T-helper 22 cell (primary cell): ENCODE measurements around the gene WDR88.
"Not testable (repeated sequence)": the region's sequence is repeated elsewhere in the genome, so short reads cannot be mapped to it uniquely, and the experiment has no call there.

Source experiments
- DNase-seq: peaks from one replicate; pipeline ENCODE4 v3.0.0-alpha.2; 2020; ENCODE audit warnings: low read depth

The WDR88 gene

DNA sequence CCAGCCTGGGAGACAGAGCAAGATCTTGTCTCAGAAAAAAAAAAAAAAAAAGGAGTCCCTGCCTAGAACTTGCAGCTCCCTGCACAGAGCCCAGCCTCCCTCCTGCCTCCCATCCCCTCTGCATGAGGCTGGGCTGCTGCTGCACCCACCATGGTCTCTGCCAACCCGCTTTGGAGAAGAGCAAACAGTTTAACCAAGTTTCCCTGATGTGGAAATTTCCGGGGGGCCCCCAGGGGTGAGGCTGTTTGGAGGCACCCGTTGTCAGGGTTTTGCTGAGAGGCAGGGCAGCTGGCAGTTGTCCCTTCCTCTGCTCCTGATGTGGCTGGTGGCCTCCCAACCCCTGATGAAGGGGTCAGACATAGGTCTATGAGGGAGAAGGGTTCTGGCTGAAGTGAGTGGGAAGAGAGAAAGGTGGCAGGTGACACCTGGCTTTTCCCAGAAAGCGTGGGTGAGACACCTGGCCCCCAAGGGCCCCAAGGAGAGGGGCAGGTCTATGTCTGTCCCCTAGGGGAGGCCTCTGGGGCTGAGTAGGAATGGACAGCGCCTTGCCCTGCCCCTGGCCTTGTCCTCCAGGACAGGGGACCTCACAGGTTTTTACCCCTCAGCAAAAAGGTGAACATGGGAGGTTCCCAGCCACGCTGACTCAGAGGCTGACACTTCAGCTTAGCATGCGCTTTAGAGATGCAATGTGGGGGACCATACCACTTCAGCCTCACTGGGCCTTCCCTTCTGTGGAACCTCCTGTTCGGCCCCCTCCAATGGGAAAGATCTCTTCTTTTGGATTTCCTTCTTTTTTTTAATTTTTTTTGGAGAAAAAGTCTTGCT lies 67.7 kb downstream of the WDR88 start:
- no peak for DNase-seq

DNA sequence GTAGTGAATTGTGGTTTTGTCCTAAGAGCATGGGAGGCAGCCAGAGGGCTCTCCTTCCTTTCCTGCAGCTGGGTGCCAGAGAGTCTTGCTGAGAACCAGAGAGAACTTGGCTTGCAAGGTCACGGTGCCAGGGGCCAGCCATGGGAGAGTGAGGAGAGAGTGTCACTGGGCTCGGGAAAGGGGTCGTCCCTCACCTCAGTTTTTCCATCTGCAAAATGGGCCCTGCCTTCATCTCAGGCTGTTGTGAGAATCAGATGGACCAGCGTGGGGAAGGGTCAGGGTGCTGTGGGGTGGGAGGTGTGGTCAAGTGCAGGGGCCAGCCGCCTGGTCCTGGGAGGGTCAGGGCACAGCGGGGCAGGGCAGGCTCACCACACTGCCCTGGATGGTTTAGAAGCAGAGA lies 69.6 kb downstream of the WDR88 start:
- no peak for DNase-seq

DNA sequence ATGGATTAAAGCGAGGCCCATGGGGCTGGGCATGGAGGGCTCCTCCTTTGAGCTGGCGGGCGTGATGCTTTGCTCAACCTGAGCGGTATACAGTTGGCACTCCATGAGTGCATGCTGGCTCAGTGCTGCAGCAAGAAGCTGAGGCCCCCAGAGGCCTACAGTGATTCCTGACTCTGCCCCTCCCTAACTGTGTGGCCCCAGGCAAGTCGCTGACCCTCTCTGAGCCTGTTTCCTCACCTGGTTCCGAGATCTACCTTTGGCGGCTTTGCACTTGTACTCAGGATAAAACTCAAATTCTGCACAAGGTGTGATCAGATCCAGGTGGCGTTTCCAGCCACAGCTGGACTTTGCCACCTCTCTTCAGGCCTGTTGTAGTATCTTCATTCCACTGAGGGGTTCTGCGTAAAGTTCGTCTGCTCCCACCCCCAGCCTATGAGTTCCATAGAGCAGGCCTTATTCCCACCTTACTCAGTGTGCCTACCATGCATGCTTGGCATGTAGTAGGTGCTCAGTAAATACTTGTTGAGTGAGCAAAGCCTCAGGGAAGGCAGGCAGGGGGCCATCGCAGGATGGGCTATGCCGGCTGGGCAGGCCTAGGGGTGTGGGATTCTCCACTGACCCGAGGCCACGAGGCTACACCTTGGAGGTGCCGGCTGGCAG lies 70.1 kb downstream of the WDR88 start:
- no peak for DNase-seq

DNA sequence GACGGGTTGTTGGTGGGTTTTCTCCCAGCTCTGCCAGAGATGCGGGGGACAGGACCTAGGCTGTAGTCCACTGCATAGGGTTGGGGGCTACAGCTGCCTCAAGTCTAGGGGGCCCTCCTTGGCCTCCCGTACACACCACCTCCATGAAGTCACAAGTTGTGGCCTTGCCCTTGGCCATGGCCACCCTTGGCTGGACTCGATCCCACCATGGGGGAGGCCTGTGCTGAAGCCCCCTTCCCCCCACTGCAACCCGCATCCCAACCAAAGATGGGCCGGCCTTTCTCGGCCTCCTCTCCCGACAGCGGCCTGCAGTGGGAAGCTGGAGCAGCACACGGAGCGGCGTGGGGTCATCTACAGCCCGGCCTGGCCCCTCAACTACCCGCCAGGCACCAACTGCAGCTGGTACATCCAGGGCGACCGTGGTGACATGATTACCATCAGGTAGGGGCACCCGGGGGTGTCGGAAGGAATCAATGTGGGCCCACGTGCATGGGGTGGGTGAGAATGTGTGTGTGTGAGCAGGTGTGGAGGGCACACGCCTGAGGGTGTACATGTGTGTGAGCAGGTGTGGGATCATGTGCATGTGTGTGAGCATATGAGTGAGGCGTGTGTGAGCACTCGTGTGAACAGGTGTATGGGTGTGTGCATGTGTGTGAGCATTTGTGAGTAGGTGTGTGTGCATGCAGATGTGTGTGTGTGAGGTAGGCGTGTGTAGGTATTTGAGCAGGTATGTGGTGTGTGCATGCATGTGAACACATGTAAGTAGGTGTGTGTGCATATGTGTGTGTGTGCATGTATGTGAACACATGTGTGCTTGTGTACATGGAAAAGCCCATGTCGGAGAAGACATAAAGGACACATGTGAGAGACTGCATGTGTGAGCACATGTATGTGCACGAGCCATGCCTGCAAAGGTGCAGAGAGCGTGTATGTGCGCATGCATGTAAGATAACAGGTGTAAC lies 70.9 kb downstream of the WDR88 start:
- DNase-seq, result no peak

DNA sequence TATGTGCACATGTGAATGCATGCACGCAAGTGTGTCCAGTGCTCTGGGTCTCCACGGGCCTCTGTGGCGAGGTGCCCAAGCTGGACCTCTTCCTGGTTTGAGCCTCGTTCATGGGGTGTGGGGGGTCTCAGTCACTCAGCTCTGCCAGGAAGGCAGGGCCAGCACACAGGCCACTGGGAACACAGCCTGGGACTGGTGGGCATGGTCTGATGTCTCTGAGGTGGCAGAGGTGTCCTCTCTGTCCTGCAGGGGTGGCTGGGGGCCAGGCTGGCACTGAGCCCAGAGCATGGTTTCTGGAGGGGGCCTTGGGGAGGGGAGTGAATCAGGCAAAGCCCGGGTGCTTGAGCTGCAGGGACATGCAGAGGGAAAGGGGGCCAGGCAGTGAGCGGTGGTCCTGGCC lies 71.6 kb downstream of the WDR88 start:
- DNase-seq, result no peak

DNA sequence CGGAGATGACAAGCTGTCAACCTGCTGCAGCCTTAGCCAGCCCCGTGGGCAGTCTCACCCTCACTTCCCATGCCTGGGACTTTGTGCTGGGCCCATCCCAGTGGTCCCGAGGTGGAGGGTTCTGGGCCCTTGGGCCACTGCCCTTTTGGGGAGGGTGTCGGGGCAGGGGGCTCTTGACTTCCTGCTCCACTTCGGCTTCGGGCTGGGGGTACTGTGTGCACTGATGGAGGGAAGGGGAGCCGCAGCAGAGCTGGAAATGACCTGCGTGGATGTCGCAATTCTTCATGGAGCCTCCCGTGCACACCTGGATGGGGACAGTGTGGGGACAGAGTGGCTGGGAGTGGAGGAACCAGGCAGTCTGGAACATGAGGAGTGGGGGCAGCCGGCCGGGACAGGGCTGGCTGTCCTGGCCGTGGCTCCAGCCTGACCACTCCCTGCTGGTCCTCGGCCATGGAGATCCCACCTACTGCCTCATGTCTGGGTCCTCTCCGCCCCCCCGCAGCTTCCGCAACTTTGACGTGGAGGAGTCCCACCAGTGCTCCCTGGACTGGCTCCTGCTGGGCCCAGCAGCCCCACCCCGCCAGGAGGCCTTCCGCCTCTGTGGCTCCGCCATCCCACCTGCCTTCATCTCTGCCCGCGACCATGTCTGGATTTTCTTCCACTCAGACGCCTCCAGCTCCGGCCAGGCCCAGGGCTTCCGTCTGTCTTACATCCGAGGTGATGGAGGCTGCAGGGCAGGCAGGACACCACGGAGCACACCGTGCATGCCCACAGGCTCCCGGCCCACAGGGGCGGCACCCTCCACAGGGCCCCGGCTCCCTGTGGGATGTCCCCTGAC lies 72.4 kb downstream of the WDR88 start:
- no peak for DNase-seq

DNA sequence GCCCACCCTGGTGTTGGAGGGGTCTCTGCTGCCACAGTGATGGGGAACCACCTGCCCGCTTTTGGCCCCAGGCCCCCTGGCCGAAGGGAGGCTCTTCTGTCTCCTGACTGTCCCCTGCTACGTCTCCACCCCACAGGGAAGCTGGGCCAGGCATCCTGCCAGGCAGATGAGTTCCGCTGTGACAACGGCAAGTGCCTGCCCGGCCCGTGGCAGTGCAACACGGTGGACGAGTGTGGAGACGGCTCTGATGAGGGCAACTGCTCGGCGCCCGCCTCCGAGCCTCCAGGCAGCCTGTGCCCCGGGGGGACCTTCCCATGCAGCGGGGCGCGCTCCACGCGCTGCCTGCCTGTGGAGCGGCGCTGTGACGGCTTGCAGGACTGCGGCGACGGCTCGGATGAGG lies 73.2 kb downstream of the WDR88 start:
- DNase-seq, result no peak

DNA sequence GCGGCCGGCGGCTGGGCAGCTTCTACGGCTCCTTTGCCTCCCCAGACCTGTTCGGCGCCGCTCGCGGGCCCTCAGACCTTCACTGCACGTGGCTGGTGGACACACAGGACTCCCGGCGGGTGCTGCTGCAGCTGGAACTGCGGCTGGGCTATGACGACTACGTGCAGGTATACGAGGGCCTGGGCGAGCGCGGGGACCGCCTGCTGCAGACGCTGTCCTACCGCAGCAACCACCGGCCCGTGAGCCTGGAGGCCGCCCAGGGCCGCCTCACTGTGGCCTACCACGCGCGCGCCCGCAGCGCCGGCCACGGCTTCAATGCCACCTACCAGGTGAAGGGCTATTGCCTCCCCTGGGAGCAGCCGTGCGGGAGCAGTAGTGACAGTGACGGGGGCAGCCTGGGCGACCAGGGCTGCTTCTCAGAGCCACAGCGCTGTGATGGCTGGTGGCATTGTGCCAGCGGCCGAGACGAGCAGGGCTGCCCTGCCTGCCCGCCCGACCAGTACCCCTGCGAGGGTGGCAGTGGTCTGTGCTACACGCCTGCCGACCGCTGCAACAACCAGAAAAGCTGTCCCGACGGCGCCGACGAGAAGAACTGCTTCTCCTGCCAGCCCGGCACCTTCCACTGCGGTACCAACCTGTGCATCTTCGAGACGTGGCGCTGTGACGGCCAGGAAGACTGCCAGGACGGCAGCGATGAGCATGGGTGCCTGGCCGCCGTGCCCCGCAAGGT lies 73.8 kb downstream of the WDR88 start:
- no peak for DNase-seq

DNA sequence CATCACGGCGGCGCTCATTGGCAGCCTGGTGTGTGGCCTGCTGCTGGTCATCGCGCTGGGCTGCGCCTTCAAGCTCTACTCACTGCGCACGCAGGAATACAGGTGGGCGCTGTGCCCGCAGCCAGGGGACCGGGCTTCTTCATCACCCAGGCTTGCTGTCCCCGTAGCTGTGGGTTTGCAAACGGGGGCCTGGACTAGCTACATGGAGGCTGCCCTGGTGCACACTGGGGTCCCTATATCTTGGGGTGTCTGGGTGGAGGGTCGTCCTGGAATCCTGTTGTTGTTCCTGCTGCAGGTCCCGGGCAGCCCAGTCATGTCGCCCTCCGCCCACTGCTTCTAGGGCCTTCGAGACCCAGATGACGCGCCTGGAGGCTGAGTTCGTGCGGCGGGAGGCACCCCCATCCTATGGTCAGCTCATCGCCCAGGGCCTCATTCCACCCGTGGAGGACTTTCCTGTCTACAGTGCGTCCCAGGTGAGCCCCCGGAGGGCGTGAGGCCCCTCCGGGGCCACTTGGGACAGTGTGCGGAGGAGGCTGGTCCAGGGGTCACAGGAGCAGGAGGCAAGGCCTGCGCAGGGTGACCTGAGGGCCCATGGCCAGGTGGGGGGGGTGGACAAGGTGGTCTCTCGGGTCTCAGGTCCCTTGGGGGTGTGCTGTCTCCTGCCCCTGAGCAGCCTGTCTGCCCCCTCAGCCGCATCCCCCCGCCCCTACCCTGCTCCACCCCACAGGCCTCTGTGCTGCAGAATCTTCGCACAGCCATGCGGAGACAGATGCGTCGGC lies 74.5 kb downstream of the WDR88 start:
- no peak for DNase-seq

DNA sequence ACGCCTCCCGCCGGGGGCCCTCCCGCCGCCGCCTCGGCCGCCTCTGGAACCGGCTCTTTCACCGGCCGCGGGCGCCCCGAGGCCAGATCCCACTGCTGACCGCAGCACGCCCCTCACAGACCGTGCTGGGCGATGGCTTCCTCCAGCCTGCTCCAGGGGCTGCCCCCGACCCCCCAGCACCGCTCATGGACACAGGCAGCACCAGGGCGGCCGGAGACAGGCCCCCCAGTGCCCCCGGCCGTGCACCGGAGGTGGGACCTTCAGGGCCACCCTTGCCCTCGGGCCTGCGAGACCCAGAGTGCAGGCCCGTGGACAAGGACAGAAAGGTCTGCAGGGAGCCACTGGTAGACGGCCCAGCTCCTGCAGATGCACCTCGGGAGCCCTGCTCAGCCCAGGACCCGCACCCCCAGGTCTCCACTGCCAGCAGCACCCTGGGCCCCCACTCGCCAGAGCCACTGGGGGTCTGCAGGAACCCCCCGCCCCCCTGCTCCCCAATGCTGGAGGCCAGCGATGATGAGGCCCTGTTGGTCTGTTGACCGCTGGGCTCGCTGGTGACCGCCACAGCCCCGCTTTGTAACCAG lies 75.2 kb downstream of the WDR88 start:
- DNase-seq, result no peak

DNA sequence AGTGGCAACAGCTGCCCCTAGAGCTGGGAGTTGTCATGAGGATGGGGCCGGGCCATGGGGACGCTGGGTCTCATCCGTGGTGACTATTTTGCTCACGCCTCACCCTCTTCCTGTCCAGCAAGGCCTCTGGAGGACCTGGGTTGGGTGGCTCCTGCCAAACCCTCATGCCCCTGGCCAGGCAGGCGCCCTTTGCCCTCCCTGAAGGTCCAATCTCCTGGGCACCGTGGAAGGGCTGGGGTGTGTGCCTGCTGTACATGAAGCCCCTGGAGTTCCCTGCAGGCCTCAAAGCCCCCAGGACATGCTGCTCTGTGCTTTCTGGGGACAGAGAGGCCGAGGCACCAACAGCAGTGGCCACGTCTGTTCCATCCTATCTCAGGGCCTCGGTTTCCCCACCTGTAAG lies 76.0 kb downstream of the WDR88 start:
- no peak for DNase-seq

DNA sequence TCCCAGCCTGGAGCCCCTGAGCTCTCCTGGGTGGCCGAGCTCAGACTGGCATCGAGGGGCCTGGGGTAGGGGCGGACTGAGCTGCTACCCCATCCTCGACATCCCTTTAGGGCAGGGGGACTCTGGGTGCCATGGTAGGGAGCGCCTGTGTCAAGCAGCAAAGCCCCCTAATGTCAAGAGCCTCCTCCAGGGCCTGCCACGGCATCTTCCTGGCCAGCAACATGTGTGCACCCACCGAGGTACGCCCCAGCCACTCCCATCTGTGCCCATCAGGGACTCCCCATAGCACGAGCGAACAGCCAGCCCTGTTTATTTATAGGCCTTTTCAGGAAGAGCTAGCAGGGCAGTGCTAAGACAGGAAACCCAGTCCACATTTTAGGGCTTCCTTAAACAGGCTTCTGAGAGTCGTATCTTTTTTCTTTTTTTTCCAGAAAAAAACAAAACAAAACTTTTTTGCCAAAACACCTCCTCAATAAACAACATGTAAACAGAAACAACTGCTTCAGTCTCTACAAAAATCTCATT lies 76.5 kb downstream of the WDR88 start:
- no peak for DNase-seq

DNA sequence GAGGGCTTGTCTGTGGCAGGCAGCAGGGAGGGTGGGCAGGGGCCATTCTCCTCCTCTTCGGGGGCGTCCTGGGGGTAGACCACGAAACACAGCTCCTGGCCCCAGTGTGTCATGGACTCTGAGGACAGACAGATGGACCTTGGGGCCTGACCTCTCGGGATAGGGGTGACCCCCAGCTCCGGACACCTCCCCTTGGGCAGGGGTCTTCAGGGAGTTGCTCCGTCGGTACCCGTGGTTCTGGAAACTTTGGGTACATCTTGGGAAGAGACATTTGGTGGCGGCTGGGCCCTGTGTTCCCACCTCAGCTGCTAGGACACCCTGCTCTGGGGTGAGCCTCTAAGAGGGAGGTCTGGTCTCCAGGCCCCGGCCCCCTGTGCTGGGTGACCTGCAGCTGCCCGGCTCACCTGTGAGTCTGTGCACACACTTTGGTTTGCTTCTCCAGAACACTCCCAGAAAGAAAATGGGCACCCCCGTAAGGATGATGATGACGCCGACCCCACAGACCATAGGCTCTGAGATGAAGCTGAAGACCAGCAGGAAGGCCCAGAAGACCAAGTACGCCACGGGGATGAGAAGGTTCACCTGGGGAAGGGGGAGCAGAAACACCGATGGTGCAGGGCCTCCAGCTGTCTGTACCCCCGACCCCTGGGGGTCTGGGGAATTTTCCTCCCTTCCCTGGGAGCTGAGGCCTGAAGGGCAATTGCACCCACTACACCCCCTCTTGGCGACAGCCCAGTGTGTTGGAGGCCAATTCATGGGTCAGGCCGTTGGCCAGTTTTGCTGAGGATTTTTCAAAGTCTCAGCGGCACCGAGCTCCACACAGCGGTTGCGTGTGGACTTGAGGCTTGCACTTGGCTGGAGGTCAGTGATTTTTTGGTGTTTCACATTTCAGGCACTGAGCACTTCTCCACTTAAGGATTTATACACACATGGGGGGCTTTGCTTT lies 77.3 kb downstream of the WDR88 start:
- no peak for DNase-seq

DNA sequence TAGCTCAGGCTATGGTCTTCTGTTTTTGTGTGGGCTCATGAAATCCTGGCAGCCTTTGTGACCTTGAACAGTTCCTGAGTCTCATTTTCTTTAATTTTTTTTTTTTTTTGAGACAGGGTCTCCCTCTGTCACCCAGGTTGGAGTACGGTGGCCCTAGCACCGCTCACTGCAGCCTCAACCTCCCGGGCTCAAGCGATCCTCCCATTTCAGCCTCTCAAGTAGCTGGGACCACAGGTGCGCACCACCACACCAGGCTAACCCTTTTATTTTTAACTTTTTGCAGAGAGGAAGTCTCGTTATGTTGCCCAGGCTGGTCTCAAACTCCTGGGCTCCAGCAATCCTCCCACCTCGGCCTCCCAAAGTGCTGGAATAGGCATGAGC lies 77.9 kb downstream of the WDR88 start:
- not testable (repeated sequence) for DNase-seq

DNA sequence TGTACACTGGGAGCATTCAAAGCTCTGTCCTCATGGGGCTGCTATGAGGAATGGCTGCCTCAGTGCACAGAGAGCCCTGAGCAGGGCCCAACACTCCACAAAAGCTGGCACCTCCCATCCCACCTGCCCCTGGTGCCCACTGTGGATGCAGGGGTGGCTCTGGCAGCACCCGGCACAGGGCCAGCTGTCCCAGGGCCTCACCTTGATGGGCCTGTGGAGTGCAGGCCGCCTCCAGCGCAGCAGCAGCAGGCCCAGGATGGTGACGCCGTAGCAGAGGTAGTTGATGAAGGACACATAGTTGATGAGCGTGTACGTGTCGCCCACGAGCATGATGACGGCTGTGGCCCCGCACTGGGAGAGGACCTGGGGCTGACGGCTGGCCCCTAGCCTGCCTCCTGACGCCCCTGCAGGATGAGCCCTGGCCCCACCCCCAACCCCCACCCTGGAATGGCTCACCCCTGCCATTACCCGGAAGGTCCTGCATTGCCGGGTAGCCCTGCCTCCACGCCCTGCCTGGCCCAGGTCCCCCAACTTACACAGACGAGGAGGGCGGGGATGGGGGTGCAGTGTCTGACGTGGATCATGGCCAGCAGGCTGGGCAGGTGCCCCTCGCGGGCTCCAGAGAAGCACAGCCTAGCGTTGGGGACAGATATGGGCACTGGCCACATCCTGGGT lies 78.5 kb downstream of the WDR88 start:
- no peak for DNase-seq

DNA sequence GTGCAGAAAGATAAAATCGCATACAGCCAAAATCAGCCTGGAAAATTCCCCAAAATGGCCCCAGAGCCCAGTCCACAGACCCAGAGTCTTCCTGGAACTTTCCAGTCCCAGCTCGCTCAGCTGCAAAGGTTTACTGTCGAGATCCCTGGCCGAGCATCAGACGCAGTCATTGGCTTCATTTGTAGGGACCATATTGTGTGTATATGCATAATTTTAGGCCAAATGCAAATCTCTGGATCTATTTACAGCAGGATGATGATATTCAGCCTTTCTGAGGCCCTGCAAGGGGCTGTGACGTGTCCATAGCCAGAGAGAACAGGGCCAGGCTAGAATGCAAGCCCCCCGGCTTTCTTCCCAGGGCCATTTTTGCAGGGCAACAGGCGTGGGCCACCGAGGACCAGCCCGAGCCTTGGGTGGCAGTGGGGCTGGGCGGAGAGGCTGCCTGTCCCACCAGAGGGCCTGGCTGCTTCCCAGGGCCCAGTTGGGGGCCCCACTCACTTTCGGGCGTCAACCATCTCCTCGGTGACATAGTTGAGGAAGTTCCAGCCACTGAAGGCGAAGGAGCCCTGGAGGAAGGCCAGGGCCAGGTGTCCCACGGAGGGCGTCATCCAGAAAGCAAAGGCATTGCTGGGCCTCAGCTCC lies 80.0 kb downstream of the WDR88 start:
- DNase-seq, result no peak

DNA sequence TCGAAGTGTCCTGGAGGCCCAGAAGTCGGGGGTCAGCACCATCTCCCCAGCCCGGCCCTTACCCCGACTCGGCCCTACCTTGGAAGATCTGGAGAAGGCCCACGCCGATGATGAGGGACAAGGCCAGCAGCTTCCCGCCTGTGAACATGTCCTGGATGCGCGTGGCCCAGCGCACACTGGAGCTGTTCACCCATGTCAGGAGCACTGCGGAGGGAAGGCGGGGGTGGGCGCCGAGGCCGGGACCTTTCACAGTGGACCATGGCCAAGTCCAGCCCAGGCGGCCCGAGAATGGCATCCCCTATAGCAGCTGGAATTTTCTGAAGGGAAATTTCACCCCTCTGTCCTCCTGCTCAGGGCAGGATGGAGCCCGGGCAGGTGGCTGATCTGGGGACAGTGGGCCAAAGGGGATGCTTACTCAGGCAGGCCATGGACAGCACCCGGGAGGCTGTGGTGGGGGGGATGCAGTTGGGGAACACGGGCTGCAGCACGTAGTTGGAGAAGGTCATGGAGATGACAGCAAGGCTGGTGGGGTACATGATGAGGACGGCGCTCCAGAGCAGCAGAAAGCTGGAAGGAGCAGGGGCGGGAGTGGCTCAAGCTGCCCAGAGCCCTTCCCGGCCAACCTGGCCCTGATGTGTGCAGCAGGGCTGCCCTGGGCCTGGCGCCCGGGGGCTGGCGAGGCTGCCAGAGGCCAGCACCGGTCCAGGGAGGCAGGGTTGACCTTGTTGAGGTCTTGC lies 80.7 kb downstream of the WDR88 start:
- no peak for DNase-seq
